OCI-LY7 (cell line): ENCODE measurements around the gene CAPS. TPM values are rescaled to one million over a fixed set of nuclear protein-coding genes. Genes with fewer than 3 reads are reported as not detected.

ENCODE experiments used
- BruUV-seq: library from RNA; stranded (reverse); fragments of 400-500 nt; replicated peaks from 2 replicates; lab custom pipeline; 2021; lab: Mats Ljungman, UMichigan
- CTCF ChIA-PET: fragments of 300-600 bp; sonication (Branson Sonifier 250); formaldehyde crosslinking; loops from one replicate; lab custom pipeline; 2022; ENCODE audit warnings: antibody characterized with exemption; ENCODE audit not compliant: unreplicated experiment; lab: Charles Lee
- POLR2A ChIA-PET: fragments of 300-600 bp; sonication (Branson Sonifier 250); formaldehyde crosslinking; loops from one replicate; lab custom pipeline; 2022; ENCODE audit warnings: antibody characterized with exemption; lab: Charles Lee
- DNase-seq: peaks from one replicate; pipeline ENCODE4 v3.0.0-alpha.2; 2015; ENCODE audit warnings: low spot score
- H2AFZ ChIP-seq: fragments of 200-600 bp; sonication (generic), shearing (Covaris generic); 2 replicates; pipeline ENCODE4 v1.6.1; 2014; ENCODE audit warnings: mild to moderate bottlenecking, antibody characterized with exemption, low read length, moderate library complexity
- H3K27ac ChIP-seq: fragments of 200-600 bp; sonication (generic); 2 replicates; pipeline ENCODE4 v1.5.1; 2014; ENCODE audit warnings: mixed run types, low read depth, mild to moderate bottlenecking, moderate library complexity, low read length, inconsistent platforms; ENCODE audit not compliant: poor library complexity, severe bottlenecking
- H3K36me3 ChIP-seq: fragments of 200-600 bp; sonication (generic); 2 replicates; pipeline ENCODE4 v1.6.1; 2014; ENCODE audit warnings: mild to moderate bottlenecking, antibody characterized with exemption, low read length, moderate library complexity, mixed read lengths; ENCODE audit not compliant: insufficient read depth
- H3K4me1 ChIP-seq: fragments of 200-600 bp; sonication (generic); 2 replicates; pipeline ENCODE4 v1.5.1; 2014; ENCODE audit warnings: mild to moderate bottlenecking, low read length; ENCODE audit not compliant: insufficient read depth, poor library complexity, severe bottlenecking
- H3K4me2 ChIP-seq: fragments of 200-600 bp; sonication (generic); 2 replicates; pipeline ENCODE4 v1.6.1; 2014; ENCODE audit warnings: mild to moderate bottlenecking, low read length
- H3K4me3 ChIP-seq: fragments of 200-600 bp; sonication (generic); 2 replicates; pipeline ENCODE4 v1.5.1; 2014; ENCODE audit warnings: mild to moderate bottlenecking, low read depth, low read length; ENCODE audit not compliant: poor library complexity, severe bottlenecking
- H3K79me2 ChIP-seq: fragments of 200-600 bp; sonication (generic); 2 replicates; pipeline ENCODE4 v1.6.1; 2016; ENCODE audit warnings: low read depth, mild to moderate bottlenecking, low read length, moderate library complexity, mixed read lengths; ENCODE audit not compliant: insufficient read depth
- H3K9me2 ChIP-seq: fragments of 200-600 bp; sonication (generic); 2 replicates; pipeline ENCODE4 v1.6.1; 2016; ENCODE audit warnings: mild to moderate bottlenecking, low read length, mixed read lengths; ENCODE audit not compliant: insufficient read depth
- H3K9me3 ChIP-seq: fragments of 200-600 bp; sonication (generic); 2 replicates; pipeline ENCODE4 v1.6.1; 2014; ENCODE audit warnings: mild to moderate bottlenecking, mixed run types, low read length, mixed read lengths
- H4K20me1 ChIP-seq: fragments of 200-600 bp; sonication (generic); 2 replicates; pipeline ENCODE4 v1.6.1; 2014; ENCODE audit warnings: mild to moderate bottlenecking, antibody characterized with exemption, low read length, moderate library complexity, mixed read lengths; ENCODE audit not compliant: insufficient read depth
- CTCF ChIP-seq: fragments of 200-600 bp; sonication (generic); conservative IDR thresholded peaks from 2 replicates; pipeline ENCODE4 v1.5.1; 2014; ENCODE audit warnings: mild to moderate bottlenecking, antibody characterized with exemption, low read length, moderate library complexity, mixed read lengths
- EZH2phosphoT487 ChIP-seq: fragments of 200-600 bp; sonication (generic); IDR thresholded peaks from 2 replicates; pipeline ENCODE4 v1.6.1; 2018; ENCODE audit warnings: low read depth, borderline replicate concordance, mild to moderate bottlenecking, mixed run types, antibody characterized with exemption, low read length, moderate library complexity, mixed read lengths
- intact Hi-C: fragments of 100-400 bp; cut with micrococcal nuclease; formaldehyde crosslinking; loops from one replicate; pipeline ENCODE4 v1.10.0; 2022; ENCODE audit not compliant: unreplicated experiment
- total RNA-seq, 2 experiments: library from RNA; depleted of rRNA in 1 of 2; stranded (reverse); fragments of >200 nt in 1 of 2; shearing (Covaris generic) in 1 of 2; gene quantifications; 2 replicates each; pipeline ENCODE4 v1.2.3, GENCODE V29; 2014 to 2022

CAPS gene
- total RNA-seq, 2 experiments from 2014 or later: 8.1 to 11.0 TPM

- Histone ChIP-seq H3K79me2 (no peaks in the 10 kb centered on the region), H3K36me3 (peaks cover 78% of the 10 kb centered on the region), H3K4me3 (no peak overlapping the region), H2AFZ (no peak overlapping the region), H3K27ac (no peak overlapping the region), H3K9me2 (no peaks in the 10 kb centered on the region), H4K20me1 (no peaks in the 10 kb centered on the region), H3K9me3 (no peaks in the 10 kb centered on the region), H3K4me1 (no peaks in the 10 kb centered on the region), H3K4me2 (no peak overlapping the region)
- no peak for TF ChIP-seq CTCF
- no peak for TF ChIP-seq EZH2phosphoT487
- intact Hi-C loops: no loop called here
- DNase-seq: no peak
- ChIA-PET POLR2A (interaction anchor here (1.4 kb wide), 1 partner anchor 109 kb away, joined by 3 read pairs; no protein-coding TSS in a partner anchor), CTCF (no interaction called here)
- no TSS peak for BruUV-seq
Measured at GRCh38 chr19:5937550-5937949, 23.5 kb downstream of the CAPS start.

GRCh38 chr19:5940260-5941208, 26.5 kb downstream of the CAPS start:
- no peak overlapping the region for H2AFZ ChIP-seq
- intact Hi-C loops: no loop called here
- no peak overlapping the region for H3K4me3 ChIP-seq
- H3K9me2 ChIP-seq: no peaks in the 10 kb centered on the region
- no peaks in the 10 kb centered on the region for H3K4me1 ChIP-seq
- TF ChIP-seq CTCF: no peak
- no peak for TF ChIP-seq EZH2phosphoT487
- no peaks in the 10 kb centered on the region for H3K9me3 ChIP-seq
- H3K27ac ChIP-seq: no peak overlapping the region
- no peaks in the 10 kb centered on the region for H4K20me1 ChIP-seq
- ChIA-PET CTCF (no interaction called here), POLR2A (no interaction called here)
- H3K36me3 ChIP-seq: peaks cover 58% of the 10 kb centered on the region
- no peak overlapping the region for H3K4me2 ChIP-seq
- H3K79me2 ChIP-seq: peaks cover 10% of the 10 kb centered on the region; the same call in 1 of the 2 replicates
- DNase-seq: no peak
- BruUV-seq: no TSS peak

GRCh38 chr19:5941673-5942072, 27.6 kb downstream of the CAPS start:
- Histone ChIP-seq H3K36me3 (peaks cover 58% of the 10 kb centered on the region), H4K20me1 (no peaks in the 10 kb centered on the region), H3K4me3 (no peak overlapping the region), H3K4me1 (no peaks in the 10 kb centered on the region), H3K4me2 (no peak overlapping the region), H3K9me3 (no peaks in the 10 kb centered on the region), H2AFZ (no peak overlapping the region), H3K9me2 (no peaks in the 10 kb centered on the region), H3K79me2 (peaks cover 21% of the 10 kb centered on the region; the same call in 1 of the 2 replicates), H3K27ac (no peak overlapping the region)
- CTCF ChIA-PET: no interaction called here
- no TSS peak for BruUV-seq
- intact Hi-C loops: no loop called here
- no peak for DNase-seq
- TF ChIP-seq EZH2phosphoT487 (no peak), CTCF (no peak)
- POLR2A ChIA-PET: interaction anchor here (0.7 to 1.9 kb wide), 2 partner anchors 9 to 319 kb away, joined by 3 to 7 read pairs; partner anchors contain the start of gene SAFB2
